Measurements from ENCODE around the gene HCLS1.

The HCLS1 gene

DNA sequence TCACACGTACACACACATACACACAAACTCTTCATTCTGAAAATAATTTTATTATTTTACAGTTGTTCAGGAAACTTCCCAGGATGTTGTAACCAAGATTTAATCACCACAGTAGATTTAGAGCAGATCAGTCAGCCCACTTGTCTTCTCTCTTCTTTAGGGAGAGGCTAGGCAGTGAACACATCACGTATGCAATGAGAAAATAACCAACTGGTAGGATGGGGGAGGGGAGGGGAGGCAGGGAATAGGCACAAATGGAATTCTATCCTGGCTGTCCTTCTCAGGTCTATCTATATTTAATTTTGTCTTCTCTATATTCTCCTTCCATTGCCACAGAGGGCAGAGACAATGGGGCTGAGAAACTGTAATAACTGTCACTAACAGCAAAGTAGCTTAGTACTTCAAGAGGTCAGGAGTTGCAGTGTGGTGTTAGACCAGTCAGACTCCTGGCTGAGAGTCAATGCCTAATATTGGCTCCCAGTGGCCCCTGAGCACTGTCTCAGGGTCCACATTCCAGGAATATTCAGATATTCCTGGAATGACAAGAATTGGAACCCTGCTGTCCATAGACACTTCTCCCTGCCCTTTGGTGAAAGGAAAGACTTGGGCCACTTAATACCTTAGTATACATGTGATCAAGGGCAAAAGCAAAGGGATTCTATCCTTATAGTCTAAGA is 2.6 kb upstream of the HCLS1 start:
- Histone ChIP-seq H3K4ac (ENCODE audit: low read depth, low read length) (no peak overlapping the region), H4K91ac (ENCODE audit: low read depth, low read length) (no peak overlapping the region), H2BK12ac (ENCODE audit: low read length) (no peak overlapping the region), H3K4me2 (ENCODE audit: low read length) (no peak overlapping the region), H4K8ac (ENCODE audit: low read depth, low read length) (no peak overlapping the region), H3K27ac (ENCODE audit: low read depth, low read length) (no peak overlapping the region), H3K18ac (ENCODE audit: low read length) (no peak overlapping the region), H3K4me1 (ENCODE audit: control insufficient read depth in 1 of 2, insufficient read depth in 2 of 2, low read length in 2 of 2) (peaks cover 14 to 19% of the 10 kb centered on the region in 2 experiments), H3K27me3 (ENCODE audit: insufficient read depth, low read length) (no peaks in the 10 kb centered on the region), H3K36me3 (ENCODE audit: control insufficient read depth in 1 of 2, insufficient read depth in 2 of 2, low read length in 2 of 2) (peaks cover 10 to 24% of the 10 kb centered on the region in 2 experiments), H3K4me3 (ENCODE audit: low read depth, low read length) (no peak overlapping the region), H3K9me3 (ENCODE audit: insufficient read depth, low read depth, low read length) (peaks cover 2% of the 10 kb centered on the region), H3K9ac (ENCODE audit: low read length) (no peak overlapping the region), H2AK5ac (ENCODE audit: low read length) (no peak overlapping the region), H2BK5ac (ENCODE audit: low read depth, low read length, poor library complexity) (no peak overlapping the region), H3K79me1 (ENCODE audit: low read length) (peaks cover 5% of the 10 kb centered on the region), H2BK120ac (ENCODE audit: insufficient read depth, low read length, poor library complexity) (no peak overlapping the region), H2AFZ (ENCODE audit: insufficient read depth, low read length, poor library complexity) (no peak overlapping the region), H3K23ac (ENCODE audit: low read length) (no peak overlapping the region), H4K12ac (ENCODE audit: low read depth, low read length) (no peak overlapping the region), H3K14ac (ENCODE audit: low read length) (no peak overlapping the region), H3K79me2 (ENCODE audit: control insufficient read depth, insufficient read depth, low read length, poor library complexity) (peaks cover 2% of the 10 kb centered on the region)
- peak in 1 of 2 donors; percentile 19 for DNase-seq
- 100% methylated on average over 1 of the region's 2 CpGs for WGBS (ENCODE audit: extremely low coverage, insufficient coverage, insufficient read length)

DNA sequence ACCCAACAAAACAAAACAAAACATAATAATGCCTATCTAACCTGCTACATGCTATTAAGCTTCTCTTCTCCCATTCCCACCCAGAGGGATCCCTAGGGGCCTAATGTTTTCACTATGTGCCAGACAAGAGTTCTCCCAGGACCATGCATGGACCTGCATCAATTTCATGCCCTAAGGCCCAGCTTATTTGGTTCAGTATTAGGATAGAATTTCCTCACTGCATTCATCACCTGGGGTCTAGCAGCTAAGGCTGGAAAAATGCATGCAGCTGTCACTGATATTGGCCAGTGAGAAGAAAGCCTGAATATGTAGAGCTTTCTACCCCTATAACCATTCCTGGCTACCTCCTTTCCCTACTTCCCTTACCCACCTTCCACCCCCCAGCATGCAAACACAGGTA is 2.0 kb upstream of the HCLS1 start:
- Histone ChIP-seq H3K23ac (ENCODE audit: low read length) (no peak overlapping the region), H3K27me3 (ENCODE audit: insufficient read depth, low read length) (no peaks in the 10 kb centered on the region), H3K9me3 (ENCODE audit: insufficient read depth, low read depth, low read length) (peaks cover 2% of the 10 kb centered on the region), H2AK5ac (ENCODE audit: low read length) (no peak overlapping the region), H2BK120ac (ENCODE audit: insufficient read depth, low read length, poor library complexity) (no peak overlapping the region), H3K79me2 (ENCODE audit: control insufficient read depth, insufficient read depth, low read length, poor library complexity) (peaks cover 2% of the 10 kb centered on the region), H3K18ac (ENCODE audit: low read length) (no peak overlapping the region), H4K91ac (ENCODE audit: low read depth, low read length) (no peak overlapping the region), H3K9ac (ENCODE audit: low read length) (no peak overlapping the region), H3K4me1 (ENCODE audit: control insufficient read depth in 1 of 2, insufficient read depth in 2 of 2, low read length in 2 of 2) (peaks cover 14 to 19% of the 10 kb centered on the region in 2 experiments), H2BK12ac (ENCODE audit: low read length) (no peak overlapping the region), H3K4me2 (ENCODE audit: low read length) (no peak overlapping the region), H4K12ac (ENCODE audit: low read depth, low read length) (no peak overlapping the region), H3K36me3 (ENCODE audit: control insufficient read depth in 1 of 2, insufficient read depth in 2 of 2, low read length in 2 of 2) (peaks cover 10 to 22% of the 10 kb centered on the region in 2 experiments), H2AFZ (ENCODE audit: insufficient read depth, low read length, poor library complexity) (no peak overlapping the region), H4K8ac (ENCODE audit: low read depth, low read length) (no peak overlapping the region), H3K4ac (ENCODE audit: low read depth, low read length) (no peak overlapping the region), H3K14ac (ENCODE audit: low read length) (no peak overlapping the region), H3K27ac (ENCODE audit: low read depth, low read length) (no peak overlapping the region), H3K79me1 (ENCODE audit: low read length) (peaks cover 5% of the 10 kb centered on the region), H3K4me3 (ENCODE audit: low read depth, low read length) (no peak overlapping the region), H2BK5ac (ENCODE audit: low read depth, low read length, poor library complexity) (no peak overlapping the region)
- peak; percentile 78 to 82 for DNase-seq

DNA sequence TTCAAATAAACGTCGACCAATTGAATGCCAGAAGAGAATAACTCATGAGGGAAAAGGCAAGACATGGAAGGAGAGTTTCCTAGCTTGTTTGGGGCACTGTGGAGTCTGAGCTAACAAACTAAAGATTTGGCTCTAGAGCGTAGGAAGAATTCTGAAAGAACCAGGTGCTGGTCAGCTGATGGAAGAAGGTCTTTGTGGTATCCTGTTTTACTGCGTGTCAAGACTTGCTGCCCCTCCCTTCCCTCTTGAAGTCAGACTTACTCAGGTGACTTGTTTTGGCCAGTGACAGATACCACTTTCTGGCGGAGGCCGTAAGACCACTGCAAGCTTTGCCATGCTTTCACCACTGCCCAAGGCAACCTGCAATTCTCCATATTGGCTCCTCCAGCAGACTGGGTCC is 673 bp upstream of the HCLS1 start:
- no peak overlapping the region for H4K91ac ChIP-seq (ENCODE audit: low read depth, low read length)
- H3K9ac ChIP-seq (ENCODE audit: low read length): no peak overlapping the region
- H3K4me2 ChIP-seq (ENCODE audit: low read length): no peak overlapping the region
- H3K4me3 ChIP-seq (ENCODE audit: low read depth, low read length): no peak overlapping the region
- H2BK120ac ChIP-seq (ENCODE audit: insufficient read depth, low read length, poor library complexity): peak overlapping the region; percentile 27
- peaks cover 2% of the 10 kb centered on the region for H3K79me2 ChIP-seq (ENCODE audit: control insufficient read depth, insufficient read depth, low read length, poor library complexity)
- H2AK5ac ChIP-seq (ENCODE audit: low read length): no peak overlapping the region
- H4K12ac ChIP-seq (ENCODE audit: low read depth, low read length): no peak overlapping the region
- H3K79me1 ChIP-seq (ENCODE audit: low read length): peaks cover 5% of the 10 kb centered on the region
- H2BK12ac ChIP-seq (ENCODE audit: low read length): peak overlapping the region; percentile 46
- no peaks in the 10 kb centered on the region for H3K27me3 ChIP-seq (ENCODE audit: insufficient read depth, low read length)
- H3K4me1 ChIP-seq (ENCODE audit: control insufficient read depth in 1 of 2, insufficient read depth in 2 of 2, low read length in 2 of 2): peaks cover 14 to 19% of the 10 kb centered on the region in 2 experiments
- no peak overlapping the region for H3K4ac ChIP-seq (ENCODE audit: low read depth, low read length)
- peaks cover 7 to 19% of the 10 kb centered on the region in 2 experiments for H3K36me3 ChIP-seq (ENCODE audit: control insufficient read depth in 1 of 2, insufficient read depth in 2 of 2, low read length in 2 of 2)
- peaks cover 2% of the 10 kb centered on the region for H3K9me3 ChIP-seq (ENCODE audit: insufficient read depth, low read depth, low read length)
- WGBS (ENCODE audit: extremely low coverage, insufficient coverage, insufficient read length): no CpG with 5 or more reads among the region's 6 CpGs
- no peak overlapping the region for H2AFZ ChIP-seq (ENCODE audit: insufficient read depth, low read length, poor library complexity)
- H3K18ac ChIP-seq (ENCODE audit: low read length): no peak overlapping the region
- DNase-seq: peak; percentile 33 to 57
- peak overlapping the region; percentile 0 for H2BK5ac ChIP-seq (ENCODE audit: low read depth, low read length, poor library complexity)
- no peak overlapping the region for H3K14ac ChIP-seq (ENCODE audit: low read length)
- H3K27ac ChIP-seq (ENCODE audit: low read depth, low read length): peak overlapping the region; percentile 30
- no peak overlapping the region for H3K23ac ChIP-seq (ENCODE audit: low read length)
- H4K8ac ChIP-seq (ENCODE audit: low read depth, low read length): no peak overlapping the region

DNA sequence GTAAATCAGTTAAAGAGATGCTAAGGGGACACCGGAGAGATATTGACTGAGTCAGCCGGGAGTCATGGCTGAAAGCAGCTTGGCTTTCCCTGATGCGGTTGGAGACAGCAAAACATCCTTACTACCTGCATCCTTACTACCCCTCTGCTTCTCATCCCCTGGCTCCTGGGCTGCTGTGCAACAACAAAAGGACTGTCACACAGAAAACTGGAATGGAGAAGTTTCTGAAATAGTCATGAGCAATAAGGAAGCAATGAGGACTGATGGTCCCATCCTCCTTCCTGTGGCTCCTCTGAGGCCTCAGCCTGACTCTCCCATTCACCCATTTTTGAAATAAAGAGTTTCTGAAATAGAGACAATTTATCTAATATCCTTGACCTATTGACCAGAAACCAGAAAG is 1.1 kb downstream of the HCLS1 start:
- no CpG with 5 or more reads among the region's 3 CpGs for WGBS (ENCODE audit: extremely low coverage, insufficient coverage, insufficient read length)
- Histone ChIP-seq H2AK5ac (ENCODE audit: low read length) (no peak overlapping the region), H3K9me3 (ENCODE audit: insufficient read depth, low read depth, low read length) (peaks cover 2% of the 10 kb centered on the region), H2BK12ac (ENCODE audit: low read length) (no peak overlapping the region), H3K4ac (ENCODE audit: low read depth, low read length) (no peak overlapping the region), H3K14ac (ENCODE audit: low read length) (no peak overlapping the region), H4K91ac (ENCODE audit: low read depth, low read length) (no peak overlapping the region), H3K4me3 (ENCODE audit: low read depth, low read length) (no peak overlapping the region), H3K79me1 (ENCODE audit: low read length) (peaks cover 5% of the 10 kb centered on the region), H4K12ac (ENCODE audit: low read depth, low read length) (no peak overlapping the region), H3K23ac (ENCODE audit: low read length) (no peak overlapping the region), H2BK5ac (ENCODE audit: low read depth, low read length, poor library complexity) (no peak overlapping the region), H3K27me3 (ENCODE audit: insufficient read depth, low read length) (no peaks in the 10 kb centered on the region), H3K4me2 (ENCODE audit: low read length) (no peak overlapping the region), H2AFZ (ENCODE audit: insufficient read depth, low read length, poor library complexity) (no peak overlapping the region), H3K79me2 (ENCODE audit: control insufficient read depth, insufficient read depth, low read length, poor library complexity) (peaks cover 2% of the 10 kb centered on the region), H3K18ac (ENCODE audit: low read length) (no peak overlapping the region), H3K9ac (ENCODE audit: low read length) (no peak overlapping the region), H2BK120ac (ENCODE audit: insufficient read depth, low read length, poor library complexity) (no peak overlapping the region), H3K36me3 (ENCODE audit: control insufficient read depth in 1 of 2, insufficient read depth in 2 of 2, low read length in 2 of 2) (peaks cover 2 to 6% of the 10 kb centered on the region in 2 experiments), H4K8ac (ENCODE audit: low read depth, low read length) (no peak overlapping the region), H3K4me1 (ENCODE audit: control insufficient read depth in 1 of 2, insufficient read depth in 2 of 2, low read length in 2 of 2) (peaks cover 14 to 19% of the 10 kb centered on the region in 2 experiments), H3K27ac (ENCODE audit: low read depth, low read length) (no peak overlapping the region)
- no peak for DNase-seq

Data from trophoblast cell (in vitro differentiated cells and primary cell).